Panc1 (cell line): ENCODE measurements around the gene MXD4. TPM values are rescaled to one million over a fixed set of nuclear protein-coding genes. Genes with fewer than 3 reads are reported as not detected.

Source experiments
- ATAC-seq: fragments of 200-7000 bp; cut with Tn5 transposase; 2 replicates; pipeline ENCODE4 v1.9.1; 2020; ENCODE audit warnings: mild to moderate bottlenecking, moderate library complexity
- BruUV-seq: library from RNA; stranded (reverse); fragments of 400-500 nt; replicated peaks from 2 replicates; lab custom pipeline; 2021; lab: Mats Ljungman, UMichigan
- CTCF ChIA-PET: fragments of 300-600 bp; sonication (Branson Sonifier 250); formaldehyde crosslinking; loops from one replicate; lab custom pipeline; 2022; ENCODE audit warnings: antibody characterized with exemption; lab: Charles Lee
- POLR2A ChIA-PET: fragments of 300-600 bp; sonication (Branson Sonifier 250); formaldehyde crosslinking; loops from one replicate; lab custom pipeline; 2022; ENCODE audit warnings: antibody characterized with exemption; lab: Charles Lee
- DNase-seq: peaks from one replicate; pipeline ENCODE4 v3.0.0-alpha.2; 2010; ENCODE audit warnings: low read depth, low spot score
- H3K27ac ChIP-seq: 2 replicates; pipeline ENCODE4 v1.5.1; 2011; ENCODE audit warnings: mild to moderate bottlenecking, low read length, inconsistent platforms
- H3K27me3 ChIP-seq: fragments of 200-500 bp; sonication (Bioruptor generic); 2 replicates; pipeline ENCODE4 v1.6.0; 2014; ENCODE audit warnings: low read length, inconsistent platforms; ENCODE audit not compliant: control insufficient read depth, insufficient read depth
- H3K36me3 ChIP-seq: fragments of 200-500 bp; sonication (Bioruptor generic); 2 replicates; pipeline ENCODE4 v1.5.1; 2014; ENCODE audit warnings: inconsistent platforms, mild to moderate bottlenecking, low read length, moderate library complexity; ENCODE audit not compliant: control insufficient read depth, insufficient read depth
- H3K4me1 ChIP-seq: 2 replicates; pipeline ENCODE4 v1.5.1; 2011; ENCODE audit warnings: inconsistent platforms, mild to moderate bottlenecking, low read length, moderate library complexity; ENCODE audit not compliant: control insufficient read depth, insufficient read depth
- H3K4me3 ChIP-seq, 2 experiments: 2 replicates each; pipeline ENCODE4 v1.5.1; 2011 to 2012; ENCODE audit warnings: low read depth in 2 of 2, low read length in 2 of 2, mild to moderate bottlenecking in 2 of 2, inconsistent platforms in 1 of 2, moderate library complexity in 1 of 2
- H3K9me3 ChIP-seq: fragments of 200-500 bp; sonication (Bioruptor generic); 2 replicates; pipeline ENCODE4 v1.5.1; 2014; ENCODE audit warnings: low read depth, mild to moderate bottlenecking, inconsistent platforms, low read length, moderate library complexity; ENCODE audit not compliant: control insufficient read depth, insufficient read depth
- POLR2AphosphoS5 ChIP-seq: IDR thresholded peaks from 2 replicates; pipeline ENCODE4 v1.6.1; 2012; ENCODE audit warnings: mild to moderate bottlenecking, low read depth, low read length, moderate library complexity
- SIN3A ChIP-seq: IDR thresholded peaks from 2 replicates; pipeline ENCODE4 v1.6.1; 2012; ENCODE audit warnings: low read depth, mild to moderate bottlenecking, low read length, moderate library complexity, borderline replicate concordance; ENCODE audit not compliant: insufficient read depth
- TCF7L2 ChIP-seq: IDR thresholded peaks from 2 replicates; pipeline ENCODE4 v1.6.1; 2011; ENCODE audit warnings: mild to moderate bottlenecking, low read depth, low read length, inconsistent platforms
- in situ Hi-C: cut with HindIII; loops from 2 replicates; pipeline ENCODE4 v1.10.0; 2016; ENCODE audit warnings: low sequenced_read_pairs, low pct_unique_long_range_greater_than_20kb
- intact Hi-C: fragments of 100-400 bp; cut with micrococcal nuclease; formaldehyde crosslinking; loops from one replicate; pipeline ENCODE4 v1.10.0; 2022; ENCODE audit not compliant: unreplicated experiment
- total RNA-seq: library from RNA; stranded (reverse); gene quantifications from one replicate; pipeline ENCODE4 v1.2.1, GENCODE V29; 2021; ENCODE audit not compliant: unreplicated experiment
- TF ChIP-seq, protein P1 (sequence below), 2 experiments: IDR thresholded peaks; 2 replicates each; pipeline ENCODE4 v1.6.1; 2011 to 2012; ENCODE audit warnings: low read depth in 2 of 2, control low read depth in 1 of 2, low read length in 1 of 2, mild to moderate bottlenecking in 1 of 2, moderate library complexity in 1 of 2; ENCODE audit not compliant: insufficient read depth in 1 of 2
- TF ChIP-seq, protein P2 (sequence below): fragments of 450-650 bp; IDR thresholded peaks from 2 replicates; pipeline ENCODE4 v1.5.1; 2017; ENCODE audit warnings: mild to moderate bottlenecking

The MXD4 gene
- total RNA-seq, 1 experiment from 2014 or later, result 32.7 TPM

DNA sequence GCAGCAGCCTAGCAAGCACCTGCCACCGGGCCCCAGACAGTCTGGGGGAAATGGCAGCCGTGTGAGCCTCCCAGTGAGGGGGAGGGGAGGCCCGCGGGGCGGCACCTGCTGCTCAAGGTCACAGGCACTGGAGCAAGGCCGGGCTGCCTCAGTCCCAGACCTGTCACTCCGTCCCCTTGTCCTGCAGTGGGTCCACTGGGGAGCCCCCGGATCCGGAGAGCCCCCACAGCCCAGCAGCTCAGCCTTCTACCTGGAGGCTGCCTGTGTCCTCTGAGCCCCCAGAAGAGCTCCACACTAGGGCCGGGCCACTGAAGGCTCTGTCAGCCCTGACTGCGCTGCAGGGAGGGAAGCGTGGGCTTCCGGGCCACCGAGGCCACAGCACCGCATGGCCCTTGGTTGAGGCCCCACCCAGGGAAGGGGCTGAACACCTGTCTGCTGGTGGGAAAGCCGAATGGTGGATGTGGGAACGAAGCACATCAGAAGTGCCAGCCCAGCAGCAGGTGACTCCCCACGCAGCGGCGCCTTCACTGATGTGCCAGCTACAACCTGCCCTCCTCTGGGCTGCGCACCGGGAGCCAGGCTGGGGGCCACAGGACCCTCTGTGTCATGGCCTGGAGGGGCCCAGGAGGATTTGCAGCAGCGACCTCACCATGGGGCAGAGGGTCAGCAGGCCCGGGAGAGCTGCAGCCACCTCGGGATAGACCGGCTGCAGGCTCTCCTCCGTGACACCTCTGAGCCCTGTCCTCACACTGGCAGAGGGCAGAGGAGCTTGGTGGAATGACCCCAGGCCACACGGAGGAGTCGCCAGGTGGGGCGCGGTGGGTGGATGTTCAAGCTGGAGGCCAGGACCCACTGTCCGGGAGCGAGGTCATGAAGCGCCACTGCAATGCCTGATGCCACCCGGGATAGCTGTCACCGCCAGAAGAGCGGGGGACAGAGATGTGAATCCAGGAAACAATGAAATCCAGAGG, 35.0 kb upstream of the MXD4 start:
- Histone ChIP-seq H3K9me3 (no peaks in the 10 kb centered on the region), H3K4me1 (no peaks in the 10 kb centered on the region), H3K36me3 (no peaks in the 10 kb centered on the region), H3K27me3 (no peaks in the 10 kb centered on the region), H3K27ac (no peak overlapping the region), H3K4me3 (no peak overlapping the region)
- ATAC-seq (no peak), DNase-seq (no peak)
- intact Hi-C loops (no loop called here), in situ Hi-C loops (no loop called here)
- BruUV-seq, result no TSS peak
- TF ChIP-seq, protein P1, sequence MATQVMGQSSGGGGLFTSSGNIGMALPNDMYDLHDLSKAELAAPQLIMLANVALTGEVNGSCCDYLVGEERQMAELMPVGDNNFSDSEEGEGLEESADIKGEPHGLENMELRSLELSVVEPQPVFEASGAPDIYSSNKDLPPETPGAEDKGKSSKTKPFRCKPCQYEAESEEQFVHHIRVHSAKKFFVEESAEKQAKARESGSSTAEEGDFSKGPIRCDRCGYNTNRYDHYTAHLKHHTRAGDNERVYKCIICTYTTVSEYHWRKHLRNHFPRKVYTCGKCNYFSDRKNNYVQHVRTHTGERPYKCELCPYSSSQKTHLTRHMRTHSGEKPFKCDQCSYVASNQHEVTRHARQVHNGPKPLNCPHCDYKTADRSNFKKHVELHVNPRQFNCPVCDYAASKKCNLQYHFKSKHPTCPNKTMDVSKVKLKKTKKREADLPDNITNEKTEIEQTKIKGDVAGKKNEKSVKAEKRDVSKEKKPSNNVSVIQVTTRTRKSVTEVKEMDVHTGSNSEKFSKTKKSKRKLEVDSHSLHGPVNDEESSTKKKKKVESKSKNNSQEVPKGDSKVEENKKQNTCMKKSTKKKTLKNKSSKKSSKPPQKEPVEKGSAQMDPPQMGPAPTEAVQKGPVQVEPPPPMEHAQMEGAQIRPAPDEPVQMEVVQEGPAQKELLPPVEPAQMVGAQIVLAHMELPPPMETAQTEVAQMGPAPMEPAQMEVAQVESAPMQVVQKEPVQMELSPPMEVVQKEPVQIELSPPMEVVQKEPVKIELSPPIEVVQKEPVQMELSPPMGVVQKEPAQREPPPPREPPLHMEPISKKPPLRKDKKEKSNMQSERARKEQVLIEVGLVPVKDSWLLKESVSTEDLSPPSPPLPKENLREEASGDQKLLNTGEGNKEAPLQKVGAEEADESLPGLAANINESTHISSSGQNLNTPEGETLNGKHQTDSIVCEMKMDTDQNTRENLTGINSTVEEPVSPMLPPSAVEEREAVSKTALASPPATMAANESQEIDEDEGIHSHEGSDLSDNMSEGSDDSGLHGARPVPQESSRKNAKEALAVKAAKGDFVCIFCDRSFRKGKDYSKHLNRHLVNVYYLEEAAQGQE (IDR thresholded peaks at IDR 0.05; ENCODE audit: insufficient read depth in 1 of 2, low read depth in 2 of 2, low read length in 1 of 2), result no peak
- TF ChIP-seq, protein P2, sequence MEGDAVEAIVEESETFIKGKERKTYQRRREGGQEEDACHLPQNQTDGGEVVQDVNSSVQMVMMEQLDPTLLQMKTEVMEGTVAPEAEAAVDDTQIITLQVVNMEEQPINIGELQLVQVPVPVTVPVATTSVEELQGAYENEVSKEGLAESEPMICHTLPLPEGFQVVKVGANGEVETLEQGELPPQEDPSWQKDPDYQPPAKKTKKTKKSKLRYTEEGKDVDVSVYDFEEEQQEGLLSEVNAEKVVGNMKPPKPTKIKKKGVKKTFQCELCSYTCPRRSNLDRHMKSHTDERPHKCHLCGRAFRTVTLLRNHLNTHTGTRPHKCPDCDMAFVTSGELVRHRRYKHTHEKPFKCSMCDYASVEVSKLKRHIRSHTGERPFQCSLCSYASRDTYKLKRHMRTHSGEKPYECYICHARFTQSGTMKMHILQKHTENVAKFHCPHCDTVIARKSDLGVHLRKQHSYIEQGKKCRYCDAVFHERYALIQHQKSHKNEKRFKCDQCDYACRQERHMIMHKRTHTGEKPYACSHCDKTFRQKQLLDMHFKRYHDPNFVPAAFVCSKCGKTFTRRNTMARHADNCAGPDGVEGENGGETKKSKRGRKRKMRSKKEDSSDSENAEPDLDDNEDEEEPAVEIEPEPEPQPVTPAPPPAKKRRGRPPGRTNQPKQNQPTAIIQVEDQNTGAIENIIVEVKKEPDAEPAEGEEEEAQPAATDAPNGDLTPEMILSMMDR, result no peak
- TF ChIP-seq SIN3A (no peak), TCF7L2 (no peak), POLR2AphosphoS5 (no peak)
- ChIA-PET CTCF (interaction anchor here (0.7 kb wide), 1 partner anchor 161 kb away, joined by 3 read pairs; no protein-coding TSS in a partner anchor), POLR2A (no interaction called here)

DNA sequence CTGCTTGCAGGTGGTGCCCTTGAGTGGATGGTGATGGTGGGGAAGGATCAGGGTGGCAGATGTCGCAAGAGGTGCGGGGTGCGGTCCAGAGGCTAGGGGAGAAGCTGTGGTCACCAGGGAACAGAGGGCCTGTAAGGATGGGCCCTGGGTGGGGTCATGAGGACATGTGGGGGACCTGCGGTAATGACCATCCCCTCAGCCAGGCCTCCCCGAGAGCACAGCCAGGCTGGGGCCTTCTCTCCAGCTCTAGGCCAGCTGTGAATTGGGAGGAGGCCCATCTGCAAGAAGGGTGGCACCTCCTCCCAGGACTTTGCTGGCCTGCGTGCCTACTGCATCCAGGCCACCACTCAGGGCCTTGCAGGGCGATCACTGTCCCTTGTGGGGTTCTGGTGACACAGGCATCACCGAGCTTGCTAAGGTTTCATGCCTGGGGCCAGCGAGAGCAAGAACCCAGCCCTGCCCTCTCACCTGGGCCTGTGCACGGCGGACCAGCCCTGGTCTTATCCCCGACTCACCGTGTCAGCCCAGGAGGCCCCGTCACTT, 34.1 kb upstream of the MXD4 start:
- DNase-seq, result no peak
- in situ Hi-C loops, result no loop called here
- intact Hi-C loops, result no loop called here
- Histone ChIP-seq H3K4me1 (no peaks in the 10 kb centered on the region), H3K27ac (no peak overlapping the region), H3K4me3 (no peak overlapping the region), H3K36me3 (no peaks in the 10 kb centered on the region), H3K9me3 (no peaks in the 10 kb centered on the region), H3K27me3 (no peaks in the 10 kb centered on the region)
- TF ChIP-seq TCF7L2 (no peak), SIN3A (no peak)
- ChIA-PET CTCF (no interaction called here), POLR2A (no interaction called here)
- ATAC-seq, result peak; percentile 51; the same call in 1 of the 2 replicates
- BruUV-seq, result no TSS peak
